Measurements from ENCODE around the gene CRYGC.
"Not testable (repeated sequence)": the region's sequence is repeated elsewhere in the genome, so short reads cannot be mapped to it uniquely, and the experiment has no call there.

Gene CRYGC

DNA sequence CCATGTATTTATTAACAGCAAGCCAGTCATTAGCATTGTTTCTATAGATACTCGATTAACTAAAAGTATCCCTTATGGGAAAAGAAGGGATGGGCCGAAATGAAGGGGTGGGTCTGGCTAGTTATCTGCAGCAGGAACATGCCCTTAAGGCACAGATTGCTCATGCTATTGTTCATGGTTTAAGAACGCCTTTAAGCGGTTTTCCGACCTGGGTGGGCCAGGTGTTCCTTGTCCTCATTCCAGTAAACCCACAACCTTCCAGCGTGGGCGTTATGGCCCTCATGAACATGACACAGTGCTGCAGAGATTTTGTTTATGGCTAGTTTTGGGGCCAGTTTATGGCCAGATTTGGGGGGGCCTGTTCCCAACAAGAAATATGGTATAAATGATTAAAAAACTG is 8.7 kb upstream of the CRYGC start:
- not testable (repeated sequence) for H3K4me1 ChIP-seq (ENCODE audit: control insufficient read depth, insufficient read depth, low read length, poor library complexity, severe bottlenecking); H3K27me3 ChIP-seq (replicated peaks; ENCODE audit: control insufficient read depth, insufficient read depth, low read length, poor library complexity, severe bottlenecking); DNase-seq; H3K27ac ChIP-seq (ENCODE audit: insufficient read depth, low read length, poor library complexity, severe bottlenecking); H3K4me3 ChIP-seq (ENCODE audit: insufficient read depth, low read depth, low read length, poor library complexity, severe bottlenecking); H3K36me3 ChIP-seq (ENCODE audit: control insufficient read depth, insufficient read depth, low read length); H3K9me3 ChIP-seq (ENCODE audit: control insufficient read depth, low read length)

DNA sequence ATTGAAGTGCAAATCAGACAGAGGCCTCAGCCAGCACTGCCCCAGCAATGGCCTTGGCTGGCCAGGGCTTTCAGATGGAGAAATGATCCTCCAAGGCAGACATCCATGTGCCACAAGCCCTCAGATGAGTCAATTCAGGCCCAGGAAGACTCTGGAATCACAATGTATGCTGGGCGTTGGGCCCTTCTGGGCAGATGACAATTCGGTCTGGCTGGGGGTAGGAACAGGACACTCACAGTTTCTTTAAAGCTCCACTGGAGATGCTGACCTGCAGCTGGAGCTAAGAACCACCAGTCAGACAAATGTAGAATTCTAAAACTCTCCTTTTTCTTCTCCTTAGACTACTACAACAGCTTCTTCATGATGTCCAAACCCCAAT is 7.1 kb upstream of the CRYGC start:
- H3K36me3 ChIP-seq (ENCODE audit: control insufficient read depth, insufficient read depth, low read length): no peaks in the 10 kb centered on the region
- DNase-seq: no peak
- no peaks in the 10 kb centered on the region for H3K9me3 ChIP-seq (ENCODE audit: control insufficient read depth, low read length)
- no peak overlapping the region for H3K27ac ChIP-seq (ENCODE audit: insufficient read depth, low read length, poor library complexity, severe bottlenecking)
- no peaks in the 10 kb centered on the region for H3K4me1 ChIP-seq (ENCODE audit: control insufficient read depth, insufficient read depth, low read length, poor library complexity, severe bottlenecking)
- H3K4me3 ChIP-seq (ENCODE audit: insufficient read depth, low read depth, low read length, poor library complexity, severe bottlenecking): no peak overlapping the region
- no peaks in the 10 kb centered on the region for H3K27me3 ChIP-seq (replicated peaks; ENCODE audit: control insufficient read depth, insufficient read depth, low read length, poor library complexity, severe bottlenecking)

DNA sequence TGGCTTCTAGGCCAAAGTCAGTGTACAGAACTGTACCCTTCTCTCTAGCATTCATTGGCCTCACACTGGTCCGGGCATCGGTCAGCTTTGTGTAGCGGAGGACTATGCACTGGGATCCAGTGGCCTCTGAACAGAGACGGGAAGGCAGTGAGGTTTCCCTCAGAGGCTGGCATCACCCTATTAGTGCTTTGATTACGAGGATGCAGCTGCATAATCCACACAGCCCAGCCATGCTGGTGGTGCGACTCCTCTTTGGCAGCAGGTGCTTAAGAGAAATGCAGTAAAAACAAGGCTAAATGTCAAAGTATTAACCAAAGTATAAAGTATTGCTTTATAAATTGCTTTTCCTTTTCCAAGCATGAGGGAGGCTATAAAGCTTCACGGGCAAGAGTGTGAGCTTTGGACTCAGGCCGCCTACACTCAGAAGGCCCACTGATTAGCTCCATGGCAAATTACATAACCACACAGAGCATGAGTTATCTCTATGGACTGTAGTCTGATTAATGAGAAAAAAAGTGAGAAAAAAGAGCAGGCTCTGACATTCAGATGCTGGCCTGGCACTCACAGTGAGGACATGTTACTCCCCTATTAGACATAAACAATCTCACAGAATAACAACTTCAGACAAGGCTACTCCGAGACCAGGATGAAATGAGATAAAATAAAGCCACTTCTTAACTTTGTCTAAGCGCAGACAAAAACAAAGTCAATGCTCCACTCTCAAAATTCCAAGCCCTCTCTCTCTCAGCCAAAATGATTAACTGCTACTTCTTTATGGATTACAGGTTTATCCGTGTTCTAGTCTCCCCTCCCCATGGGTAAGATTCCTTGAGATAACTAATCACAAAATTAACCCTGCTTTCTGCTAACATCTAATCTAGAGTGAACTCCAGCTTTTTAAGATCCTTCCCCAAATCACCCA is 6.4 kb upstream of the CRYGC start:
- Histone ChIP-seq H3K27ac (ENCODE audit: insufficient read depth, low read length, poor library complexity, severe bottlenecking) (no peak overlapping the region), H3K36me3 (ENCODE audit: control insufficient read depth, insufficient read depth, low read length) (no peaks in the 10 kb centered on the region), H3K4me3 (ENCODE audit: insufficient read depth, low read depth, low read length, poor library complexity, severe bottlenecking) (no peak overlapping the region), H3K4me1 (ENCODE audit: control insufficient read depth, insufficient read depth, low read length, poor library complexity, severe bottlenecking) (no peaks in the 10 kb centered on the region), H3K27me3 (replicated peaks; ENCODE audit: control insufficient read depth, insufficient read depth, low read length, poor library complexity, severe bottlenecking) (no peaks in the 10 kb centered on the region), H3K9me3 (ENCODE audit: control insufficient read depth, low read length) (no peaks in the 10 kb centered on the region)
- DNase-seq: no peak

DNA sequence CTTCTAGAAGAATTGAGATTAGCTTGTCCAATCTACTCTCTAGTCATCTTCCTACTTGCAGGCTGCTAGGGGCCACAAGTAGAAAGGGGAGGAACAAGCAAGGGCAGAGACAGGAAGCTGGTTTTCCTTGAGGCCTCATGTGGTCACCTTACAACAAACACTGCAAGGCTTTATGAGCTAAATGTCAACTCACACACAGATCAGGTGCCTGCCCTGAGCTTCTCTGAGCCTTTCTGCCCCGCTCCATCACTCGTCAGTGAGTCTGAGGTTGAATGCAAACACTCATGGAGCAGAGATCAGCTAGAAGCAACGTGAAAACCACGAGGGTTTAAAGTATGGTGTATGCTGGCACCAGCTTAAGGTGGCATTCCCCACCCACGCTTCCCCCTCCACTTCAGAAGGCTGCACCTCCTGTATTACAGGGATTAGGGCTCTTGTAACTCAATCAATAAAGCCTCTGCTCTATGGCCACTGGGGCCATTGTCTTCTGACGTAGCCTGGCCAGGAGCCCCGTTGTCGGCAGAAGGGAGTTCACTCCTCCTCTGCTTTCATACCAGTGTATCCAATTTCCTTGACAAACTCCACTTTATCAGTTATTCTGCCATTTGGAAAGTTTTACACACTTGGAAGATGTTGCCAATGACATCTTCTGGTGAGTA is 5.4 kb upstream of the CRYGC start:
- Histone ChIP-seq H3K27me3 (replicated peaks; ENCODE audit: control insufficient read depth, insufficient read depth, low read length, poor library complexity, severe bottlenecking) (no peaks in the 10 kb centered on the region), H3K4me3 (ENCODE audit: insufficient read depth, low read depth, low read length, poor library complexity, severe bottlenecking) (no peak overlapping the region), H3K9me3 (ENCODE audit: control insufficient read depth, low read length) (no peaks in the 10 kb centered on the region), H3K27ac (ENCODE audit: insufficient read depth, low read length, poor library complexity, severe bottlenecking) (no peak overlapping the region), H3K36me3 (ENCODE audit: control insufficient read depth, insufficient read depth, low read length) (no peaks in the 10 kb centered on the region), H3K4me1 (ENCODE audit: control insufficient read depth, insufficient read depth, low read length, poor library complexity, severe bottlenecking) (no peaks in the 10 kb centered on the region)
- DNase-seq: no peak

DNA sequence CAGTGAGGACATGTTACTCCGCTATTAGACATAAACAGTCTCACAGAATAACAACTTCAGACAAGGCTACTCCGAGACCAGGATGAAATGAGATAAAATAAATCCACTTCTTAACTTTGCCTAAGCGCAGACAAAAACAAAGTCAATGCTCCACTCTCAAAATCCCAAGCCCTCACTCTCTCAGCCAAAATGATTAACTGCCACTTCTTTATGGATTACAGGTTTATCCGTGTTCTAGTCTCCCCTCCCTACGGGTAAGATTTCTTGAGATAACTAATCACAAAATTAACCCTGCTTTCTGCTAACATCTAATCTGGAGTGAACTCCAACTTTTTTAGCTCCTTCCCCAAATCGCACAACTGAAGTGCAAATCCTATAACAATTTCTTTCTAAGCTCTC is 1.1 kb upstream of the CRYGC start:
- Histone ChIP-seq H3K4me3 (ENCODE audit: insufficient read depth, low read depth, low read length, poor library complexity, severe bottlenecking) (no peak overlapping the region), H3K36me3 (ENCODE audit: control insufficient read depth, insufficient read depth, low read length) (no peaks in the 10 kb centered on the region), H3K9me3 (ENCODE audit: control insufficient read depth, low read length) (no peaks in the 10 kb centered on the region), H3K27ac (ENCODE audit: insufficient read depth, low read length, poor library complexity, severe bottlenecking) (no peak overlapping the region), H3K4me1 (ENCODE audit: control insufficient read depth, insufficient read depth, low read length, poor library complexity, severe bottlenecking) (no peaks in the 10 kb centered on the region), H3K27me3 (replicated peaks; ENCODE audit: control insufficient read depth, insufficient read depth, low read length, poor library complexity, severe bottlenecking) (no peaks in the 10 kb centered on the region)
- no peak for DNase-seq

DNA sequence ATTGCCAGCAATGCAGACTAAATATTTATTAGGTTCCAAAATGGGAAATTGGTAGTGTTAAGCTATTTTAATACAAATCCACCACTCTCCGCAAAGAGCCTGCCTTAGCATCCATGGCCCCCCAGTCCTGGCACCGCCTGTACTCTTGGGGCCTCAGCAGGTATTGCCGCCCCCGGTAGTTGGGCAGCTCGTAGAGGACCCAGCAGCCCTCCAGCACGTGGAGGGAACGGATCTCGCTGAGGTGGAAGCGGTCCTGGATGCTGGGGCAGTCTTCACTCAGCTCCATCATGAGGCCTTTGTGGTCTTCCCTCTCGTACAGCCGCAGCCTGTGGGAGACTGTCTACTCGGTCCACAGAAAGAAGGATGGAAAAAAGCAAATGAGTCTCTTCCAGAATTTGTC is 1.5 kb downstream of the CRYGC start:
- Histone ChIP-seq H3K27ac (ENCODE audit: insufficient read depth, low read length, poor library complexity, severe bottlenecking) (no peak overlapping the region), H3K9me3 (ENCODE audit: control insufficient read depth, low read length) (no peaks in the 10 kb centered on the region), H3K4me1 (ENCODE audit: control insufficient read depth, insufficient read depth, low read length, poor library complexity, severe bottlenecking) (no peaks in the 10 kb centered on the region), H3K27me3 (replicated peaks; ENCODE audit: control insufficient read depth, insufficient read depth, low read length, poor library complexity, severe bottlenecking) (no peaks in the 10 kb centered on the region), H3K36me3 (ENCODE audit: control insufficient read depth, insufficient read depth, low read length) (no peaks in the 10 kb centered on the region), H3K4me3 (ENCODE audit: insufficient read depth, low read depth, low read length, poor library complexity, severe bottlenecking) (no peak overlapping the region)
- DNase-seq: no peak

DNA sequence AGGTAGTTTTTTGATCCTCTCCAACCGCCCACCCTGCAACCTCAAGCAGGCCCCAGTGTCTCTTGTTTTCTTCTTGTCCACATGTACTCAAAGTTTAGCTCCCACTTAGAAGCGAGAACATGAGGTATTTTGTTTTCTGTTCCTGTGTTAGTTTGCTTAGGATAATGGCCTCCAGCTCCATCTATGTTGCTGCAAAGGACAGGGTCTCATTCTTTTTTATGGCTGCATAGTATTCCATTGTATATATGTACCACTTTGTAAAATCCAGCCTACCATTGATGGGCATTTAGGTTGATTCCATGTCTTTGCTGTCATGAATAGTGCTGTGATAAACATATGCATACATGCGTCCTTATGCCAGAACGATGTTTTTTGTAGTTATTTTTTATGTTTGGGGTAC is 2.5 kb downstream of the CRYGC start:
- Histone ChIP-seq H3K4me3 (ENCODE audit: insufficient read depth, low read depth, low read length, poor library complexity, severe bottlenecking) (no peak overlapping the region), H3K9me3 (ENCODE audit: control insufficient read depth, low read length) (no peaks in the 10 kb centered on the region), H3K36me3 (ENCODE audit: control insufficient read depth, insufficient read depth, low read length) (no peaks in the 10 kb centered on the region), H3K4me1 (ENCODE audit: control insufficient read depth, insufficient read depth, low read length, poor library complexity, severe bottlenecking) (no peaks in the 10 kb centered on the region), H3K27me3 (replicated peaks; ENCODE audit: control insufficient read depth, insufficient read depth, low read length, poor library complexity, severe bottlenecking) (no peaks in the 10 kb centered on the region), H3K27ac (ENCODE audit: insufficient read depth, low read length, poor library complexity, severe bottlenecking) (no peak overlapping the region)
- DNase-seq: no peak

DNA sequence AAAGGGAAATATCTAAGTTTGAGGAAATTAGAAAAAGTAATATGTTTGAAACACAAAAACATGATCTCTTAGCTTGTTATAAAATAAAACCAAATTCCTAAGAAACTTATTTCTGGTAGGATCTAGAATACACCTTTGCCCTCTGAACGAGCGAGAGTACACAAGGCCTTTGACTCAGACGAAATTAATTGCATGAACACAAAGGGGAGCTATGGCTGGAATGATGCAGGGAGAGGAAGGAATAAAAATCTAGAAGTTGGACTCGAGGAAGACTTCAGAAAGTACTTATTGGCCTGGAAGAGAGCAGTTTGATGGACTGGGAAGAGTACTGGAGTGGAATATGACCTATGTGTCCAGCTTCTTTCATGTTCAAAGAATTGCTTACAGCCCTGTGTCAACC is 4.4 kb downstream of the CRYGC start:
- H3K4me1 ChIP-seq (ENCODE audit: control insufficient read depth, insufficient read depth, low read length, poor library complexity, severe bottlenecking): no peaks in the 10 kb centered on the region
- no peaks in the 10 kb centered on the region for H3K9me3 ChIP-seq (ENCODE audit: control insufficient read depth, low read length)
- H3K27ac ChIP-seq (ENCODE audit: insufficient read depth, low read length, poor library complexity, severe bottlenecking): no peak overlapping the region
- no peak for DNase-seq
- no peaks in the 10 kb centered on the region for H3K36me3 ChIP-seq (ENCODE audit: control insufficient read depth, insufficient read depth, low read length)
- H3K27me3 ChIP-seq (replicated peaks; ENCODE audit: control insufficient read depth, insufficient read depth, low read length, poor library complexity, severe bottlenecking): no peaks in the 10 kb centered on the region
- H3K4me3 ChIP-seq (ENCODE audit: insufficient read depth, low read depth, low read length, poor library complexity, severe bottlenecking): no peak overlapping the region

DNA sequence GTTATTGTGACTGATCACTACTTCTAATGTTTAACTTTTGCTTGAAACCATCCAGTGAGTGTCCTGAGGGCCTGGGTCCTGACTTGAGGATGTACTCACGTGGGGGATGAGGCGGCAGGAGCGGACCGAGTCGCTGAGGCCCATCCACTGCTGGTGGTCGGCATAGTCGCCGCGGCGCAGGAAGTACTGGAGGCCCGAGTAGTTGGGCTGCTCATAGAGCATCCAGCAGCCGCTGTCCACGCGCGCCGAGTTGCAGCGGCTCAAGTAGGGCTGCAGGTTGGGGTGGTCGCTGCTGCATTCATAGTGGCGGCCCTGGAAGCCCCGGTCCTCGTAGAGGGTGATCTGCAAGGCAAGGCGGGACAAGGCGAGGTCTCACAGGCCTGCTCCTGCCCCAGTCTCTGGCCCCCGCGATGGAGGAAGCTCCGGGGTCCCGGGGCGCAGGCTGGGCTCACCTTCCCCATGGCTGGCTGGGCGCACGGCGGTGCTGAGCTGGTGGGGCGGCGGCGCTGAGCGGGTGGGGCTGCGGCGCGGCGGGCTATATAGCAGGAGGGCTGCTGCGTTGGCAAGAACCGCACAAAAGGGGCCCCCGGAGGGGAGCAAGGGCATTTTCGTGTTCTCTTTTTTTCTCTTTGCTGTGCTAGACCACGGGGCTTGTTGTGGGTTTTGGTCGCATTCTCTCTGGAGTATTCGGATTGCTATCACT is 5.5 kb downstream of the CRYGC start, which contains the start of gene CRYGD:
Gene CRYGD, minus strand, starts transcription at position 512 of the 703 bp plus-strand sequence. Its CDS starts 51 bp downstream, at position 461.
- not testable (repeated sequence) for H3K27me3 ChIP-seq (replicated peaks; ENCODE audit: control insufficient read depth, insufficient read depth, low read length, poor library complexity, severe bottlenecking); H3K9me3 ChIP-seq (ENCODE audit: control insufficient read depth, low read length); H3K36me3 ChIP-seq (ENCODE audit: control insufficient read depth, insufficient read depth, low read length); H3K27ac ChIP-seq (ENCODE audit: insufficient read depth, low read length, poor library complexity, severe bottlenecking); DNase-seq; H3K4me1 ChIP-seq (ENCODE audit: control insufficient read depth, insufficient read depth, low read length, poor library complexity, severe bottlenecking); H3K4me3 ChIP-seq (ENCODE audit: insufficient read depth, low read depth, low read length, poor library complexity, severe bottlenecking)

DNA sequence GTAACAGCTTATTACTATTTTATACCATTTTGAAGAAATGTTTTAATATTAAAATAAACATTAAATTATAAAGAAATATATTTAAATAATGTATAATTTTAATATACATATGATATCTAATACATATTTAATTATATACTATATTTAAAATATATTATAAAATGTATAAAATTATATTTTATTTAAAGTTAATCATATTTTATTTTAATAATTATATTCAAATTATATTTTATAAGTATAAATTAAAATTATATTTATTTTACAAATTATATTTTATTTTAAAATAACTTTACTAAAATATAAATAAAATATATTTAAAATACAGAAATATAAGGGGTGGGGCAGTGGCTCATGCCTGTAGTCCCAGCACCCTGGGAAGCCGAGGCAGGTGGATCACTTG is 7.4 kb downstream of the CRYGC start:
- no peak overlapping the region for H3K4me3 ChIP-seq (ENCODE audit: insufficient read depth, low read depth, low read length, poor library complexity, severe bottlenecking)
- no peaks in the 10 kb centered on the region for H3K36me3 ChIP-seq (ENCODE audit: control insufficient read depth, insufficient read depth, low read length)
- H3K4me1 ChIP-seq (ENCODE audit: control insufficient read depth, insufficient read depth, low read length, poor library complexity, severe bottlenecking): no peaks in the 10 kb centered on the region
- no peaks in the 10 kb centered on the region for H3K27me3 ChIP-seq (replicated peaks; ENCODE audit: control insufficient read depth, insufficient read depth, low read length, poor library complexity, severe bottlenecking)
- DNase-seq: no peak
- H3K9me3 ChIP-seq (ENCODE audit: control insufficient read depth, low read length): no peaks in the 10 kb centered on the region
- H3K27ac ChIP-seq (ENCODE audit: insufficient read depth, low read length, poor library complexity, severe bottlenecking): no peak overlapping the region
